Measurements from ENCODE around the gene KATNA1. TPM values are rescaled to one million over a fixed set of nuclear protein-coding genes. Genes with fewer than 3 reads are reported as not detected.
A peak's percentile ranks its signal among the peaks of the same experiment; 100 is the strongest.

KATNA1 gene
- total and polyA plus RNA-seq, 9 of the 15 experiments (the other 6 are each of a cell fraction or from before 2014, with no cell fraction given), result 22.5 to 76.9 (median 45.0) TPM

DNA sequence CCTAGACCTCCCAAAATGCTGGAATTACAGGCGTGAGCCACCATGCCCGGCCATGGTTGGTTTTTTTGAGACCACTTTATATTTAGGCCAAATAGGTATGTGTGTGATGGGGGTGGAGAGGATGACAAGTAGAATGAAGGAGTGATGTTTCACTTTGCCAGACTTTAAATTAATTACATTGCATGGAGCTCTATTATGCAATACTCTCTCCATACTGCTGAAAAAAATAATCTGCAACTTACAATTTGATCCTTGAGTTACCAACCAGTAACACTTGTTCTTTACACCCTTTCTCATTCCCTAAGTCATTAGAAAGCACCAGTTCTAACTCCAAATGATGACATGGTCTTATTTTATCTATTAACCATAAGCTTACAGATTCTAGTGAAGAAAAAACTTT is 55.5 kb downstream of the KATNA1 start:
- FAIRE-seq (no peak), ATAC-seq (no peak), DNase-seq (ENCODE audit: extremely low read depth in 1 of 4, low spot score in 3 of 4) (no peak)
- intact Hi-C loops (cut with micrococcal nuclease), result no loop called here
- Histone ChIP-seq H3K9me1 (ENCODE audit: control insufficient read depth, insufficient read depth, low read length) (no peaks in the 10 kb centered on the region), H2AFZ (ENCODE audit: low read depth, low read length) (no peak overlapping the region), H3K4me1 (replicated peaks in 1 of 2; ENCODE audit: control insufficient read depth in 2 of 2, insufficient read depth in 2 of 2, low read length in 2 of 2) (no peaks in the 10 kb centered on the region), H3K36me3 (ENCODE audit: control insufficient read depth, insufficient read depth, low read length) (peaks cover 66% of the 10 kb centered on the region), H3K27me3 (ENCODE audit: control insufficient read depth in 2 of 2, insufficient read depth in 2 of 2, low read length in 2 of 2) (no peaks in the 10 kb centered on the region), H3K27ac (ENCODE audit: extremely low read depth, low read depth, low read length) (no peak overlapping the region), H3K4me2 (ENCODE audit: insufficient read depth, low read length) (no peak overlapping the region), H3K79me2 (ENCODE audit: control insufficient read depth, insufficient read depth, low read length) (no peaks in the 10 kb centered on the region), H3K4me3 (no peak overlapping the region), H3K9ac (ENCODE audit: insufficient read depth in 1 of 2, low read depth in 2 of 2, low read length in 2 of 2) (no peak overlapping the region), H4K20me1 (replicated peaks; ENCODE audit: control insufficient read depth, insufficient read depth, low read length) (no peaks in the 10 kb centered on the region), H3K9me3 (replicated peaks; ENCODE audit: control insufficient read depth, insufficient read depth, low read depth, low read length) (no peaks in the 10 kb centered on the region)
- TF ChIP-seq KDM5B (IDR thresholded peaks at IDR 0.05; ENCODE audit: insufficient replicate concordance, low read depth, low read length) (no peak), POLR2A (conservative IDR thresholded peaks at IDR 0.05) (0 out of 2 replicates have a peak, but pooled peaks have one; percentile 3), CEBPB (tag; IDR thresholded peaks at IDR 0.05) (peak; percentile 76), CEBPG (CRISPR knock-in tag; IDR thresholded peaks at IDR 0.05) (no peak), CEBPG (tag; conservative IDR thresholded peaks at IDR 0.05 in 1 of 2, IDR thresholded peaks at IDR 0.05 in 1 of 2) (peak; percentile 34 to 80; a peak in 3 of 4 replicates)
- WGBS (ENCODE audit: insufficient coverage, low coverage, missing lambda C conversion rate), result 84% methylated on average over 2 of the region's 2 CpGs
- ChIA-PET POLR2A (interaction anchor here (0.8 to 1.2 kb wide), 4 partner anchors 10 to 328 kb away, joined by 3 to 6 read pairs (median 4); no protein-coding TSS in a partner anchor), CTCF (ENCODE audit: low intra/inter-chr PET ratio) (no interaction called here)
- in situ Hi-C loops (cut with MboI), result no loop called here
- no TSS peak for BruUV-seq (replicated peaks)

DNA sequence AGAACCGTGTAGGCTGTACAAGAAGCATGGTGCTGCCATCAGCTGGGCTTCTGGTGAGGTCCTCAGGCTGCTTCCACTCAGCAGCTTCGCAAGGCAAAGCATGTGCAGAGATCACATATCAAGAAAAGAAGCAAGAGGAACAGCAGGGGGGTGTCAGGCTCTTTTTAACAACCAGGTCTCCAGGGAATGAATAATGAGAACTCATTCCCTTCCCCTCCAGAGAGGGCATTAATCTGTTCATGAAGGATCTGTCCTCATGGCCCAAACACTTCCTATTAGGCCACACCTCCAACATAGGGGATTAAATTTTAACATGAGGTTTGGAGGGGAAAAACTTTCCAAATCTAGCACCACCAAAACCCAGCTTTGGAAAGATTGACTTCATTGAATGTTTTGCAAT is 62.4 kb downstream of the KATNA1 start:
- 85% methylated on average over 2 of the region's 2 CpGs for WGBS (ENCODE audit: insufficient coverage, low coverage, missing lambda C conversion rate)
- CTCF ChIA-PET (ENCODE audit: low intra/inter-chr PET ratio), result no interaction called here
- intact Hi-C loops (cut with micrococcal nuclease), result no loop called here
- TF ChIP-seq FUS (optimal IDR thresholded peaks at IDR 0.05; ENCODE audit: low read depth, low read length) (no peak), ZNF507 (tag; conservative IDR thresholded peaks at IDR 0.05) (no peak), CTCF (IDR thresholded peaks at IDR 0.05 in 2 of 3, conservative IDR thresholded peaks at IDR 0.05 in 1 of 3; ENCODE audit: insufficient read depth in 2 of 3, low read depth in 1 of 3, low read length in 3 of 3) (peak in 1 of 3 experiments; percentile 24; a peak in 1 of 6 replicates), ETV6 (IDR thresholded peaks at IDR 0.05; ENCODE audit: borderline replicate concordance in 1 of 2, low read depth in 2 of 2, low read length in 1 of 2) (no peak), ETV6 (CRISPR knock-in tag; IDR thresholded peaks at IDR 0.05; ENCODE audit: borderline replicate concordance) (no peak)
- TF ChIP-seq, protein P1, sequence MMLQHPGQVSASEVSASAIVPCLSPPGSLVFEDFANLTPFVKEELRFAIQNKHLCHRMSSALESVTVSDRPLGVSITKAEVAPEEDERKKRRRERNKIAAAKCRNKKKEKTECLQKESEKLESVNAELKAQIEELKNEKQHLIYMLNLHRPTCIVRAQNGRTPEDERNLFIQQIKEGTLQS (IDR thresholded peaks at IDR 0.05), result no peak
- TF ChIP-seq, protein P1 (CRISPR knock-in tag; conservative IDR thresholded peaks at IDR 0.05), result no peak
- Histone ChIP-seq H3K79me2 (ENCODE audit: control insufficient read depth, insufficient read depth, low read length) (no peaks in the 10 kb centered on the region), H3K27ac (ENCODE audit: extremely low read depth, low read depth, low read length) (no peak overlapping the region), H3K4me2 (ENCODE audit: insufficient read depth, low read length) (no peak overlapping the region), H3K9me1 (ENCODE audit: control insufficient read depth, insufficient read depth, low read length) (no peaks in the 10 kb centered on the region), H3K27me3 (ENCODE audit: control insufficient read depth in 2 of 2, insufficient read depth in 2 of 2, low read length in 2 of 2) (no peaks in the 10 kb centered on the region), H3K4me1 (replicated peaks in 1 of 2; ENCODE audit: control insufficient read depth in 2 of 2, insufficient read depth in 2 of 2, low read length in 2 of 2) (no peaks in the 10 kb centered on the region), H3K36me3 (ENCODE audit: control insufficient read depth, insufficient read depth, low read length) (peaks cover 50% of the 10 kb centered on the region; the same call in 2 of the 3 replicates), H2AFZ (ENCODE audit: low read depth, low read length) (no peak overlapping the region), H4K20me1 (replicated peaks; ENCODE audit: control insufficient read depth, insufficient read depth, low read length) (no peaks in the 10 kb centered on the region), H3K9me3 (replicated peaks; ENCODE audit: control insufficient read depth, insufficient read depth, low read depth, low read length) (no peaks in the 10 kb centered on the region), H3K9ac (ENCODE audit: insufficient read depth in 1 of 2, low read depth in 2 of 2, low read length in 2 of 2) (no peak overlapping the region), H3K4me3 (no peak overlapping the region)
- FAIRE-seq (no peak), ATAC-seq (peak; percentile 51), DNase-seq (ENCODE audit: extremely low read depth in 1 of 4, low spot score in 3 of 4) (peak in 1 of 4 experiments; percentile 12)
- in situ Hi-C loops (cut with MboI), result no loop called here
- BruUV-seq (replicated peaks), result no TSS peak
- POLR2A ChIA-PET, result interaction anchor here (1.5 to 2.7 kb wide), 2 partner anchors 11 to 12 kb away, joined by 4 to 12 read pairs; no protein-coding TSS in a partner anchor
